ENCODE data around the gene PSMD9. TPM values are rescaled to one million over a fixed set of nuclear protein-coding genes. Genes with fewer than 3 reads are reported as not detected.
"Not testable (repeated sequence)": the region's sequence is repeated elsewhere in the genome, so short reads cannot be mapped to it uniquely, and the experiment has no call there.

PSMD9 gene
- total and polyA plus RNA-seq, 4 donors = 39.0 to 57.6 (median 51.2) TPM

DNA sequence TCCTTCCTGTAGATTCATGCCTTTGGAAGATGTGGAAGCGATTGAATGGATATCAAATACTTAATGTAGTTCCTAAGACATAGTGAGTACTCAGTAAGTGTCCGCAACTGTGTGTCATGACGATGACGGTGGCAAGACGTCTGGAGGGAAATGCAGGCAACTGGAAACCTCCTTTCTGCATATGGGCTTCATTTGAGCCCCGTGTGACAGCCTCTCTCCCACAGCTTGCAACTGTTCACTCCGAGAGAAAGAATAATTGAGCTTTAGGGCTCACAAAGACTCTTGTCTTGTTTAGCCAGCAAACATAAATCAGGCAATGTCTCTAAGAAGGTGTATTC, 36.7 kb downstream of the PSMD9 start:
- H3K9me3 ChIP-seq (ENCODE audit: control insufficient read depth in 4 of 4, low read length in 3 of 4) = no peaks in the 10 kb centered on the region
- H3K27me3 ChIP-seq (ENCODE audit: control insufficient read depth in 4 of 4, insufficient read depth in 4 of 4, low read length in 3 of 4) = no peaks in the 10 kb centered on the region
- H3K36me3 ChIP-seq (ENCODE audit: control insufficient read depth in 4 of 4, insufficient read depth in 3 of 4, low read depth in 1 of 4, low read length in 3 of 4) = no peaks in the 10 kb centered on the region
- H3K27ac ChIP-seq (ENCODE audit: low read depth in 1 of 2, low read length in 2 of 2) = peak overlapping the region; percentile 60 to 62
- H3K9ac ChIP-seq (ENCODE audit: low read depth in 1 of 2, low read length in 2 of 2) = no peak overlapping the region
- peaks cover 0 to 2% (median 0%) of the 10 kb centered on the region in 4 donors for H3K4me1 ChIP-seq (ENCODE audit: control insufficient read depth in 4 of 4, insufficient read depth in 4 of 4, low read length in 3 of 4)
- TF ChIP-seq RAD21 (IDR thresholded peaks at IDR 0.05) (no peak), JUND (IDR thresholded peaks at IDR 0.05) (no peak), GABPA (IDR thresholded peaks at IDR 0.05 in 1 of 2, conservative IDR thresholded peaks at IDR 0.05 in 1 of 2) (no peak), RXRA (IDR thresholded peaks at IDR 0.05) (no peak), EGR1 (IDR thresholded peaks at IDR 0.05; ENCODE audit: low read depth in 2 of 2) (no peak), HNF4A (conservative IDR thresholded peaks at IDR 0.05) (no peak), YY1 (IDR thresholded peaks at IDR 0.05) (no peak), FOXA2 (IDR thresholded peaks at IDR 0.05) (no peak), HNF4G (IDR thresholded peaks at IDR 0.05) (no peak), FOXA1 (IDR thresholded peaks at IDR 0.05) (no peak)
- TF ChIP-seq, protein P1, sequence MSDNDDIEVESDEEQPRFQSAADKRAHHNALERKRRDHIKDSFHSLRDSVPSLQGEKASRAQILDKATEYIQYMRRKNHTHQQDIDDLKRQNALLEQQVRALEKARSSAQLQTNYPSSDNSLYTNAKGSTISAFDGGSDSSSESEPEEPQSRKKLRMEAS (IDR thresholded peaks at IDR 0.05) = no peak
- TF ChIP-seq, protein P2, sequence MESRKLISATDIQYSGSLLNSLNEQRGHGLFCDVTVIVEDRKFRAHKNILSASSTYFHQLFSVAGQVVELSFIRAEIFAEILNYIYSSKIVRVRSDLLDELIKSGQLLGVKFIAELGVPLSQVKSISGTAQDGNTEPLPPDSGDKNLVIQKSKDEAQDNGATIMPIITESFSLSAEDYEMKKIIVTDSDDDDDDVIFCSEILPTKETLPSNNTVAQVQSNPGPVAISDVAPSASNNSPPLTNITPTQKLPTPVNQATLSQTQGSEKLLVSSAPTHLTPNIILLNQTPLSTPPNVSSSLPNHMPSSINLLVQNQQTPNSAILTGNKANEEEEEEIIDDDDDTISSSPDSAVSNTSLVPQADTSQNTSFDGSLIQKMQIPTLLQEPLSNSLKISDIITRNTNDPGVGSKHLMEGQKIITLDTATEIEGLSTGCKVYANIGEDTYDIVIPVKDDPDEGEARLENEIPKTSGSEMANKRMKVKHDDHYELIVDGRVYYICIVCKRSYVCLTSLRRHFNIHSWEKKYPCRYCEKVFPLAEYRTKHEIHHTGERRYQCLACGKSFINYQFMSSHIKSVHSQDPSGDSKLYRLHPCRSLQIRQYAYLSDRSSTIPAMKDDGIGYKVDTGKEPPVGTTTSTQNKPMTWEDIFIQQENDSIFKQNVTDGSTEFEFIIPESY (IDR thresholded peaks at IDR 0.05) = no peak
- TF ChIP-seq, protein P3, sequence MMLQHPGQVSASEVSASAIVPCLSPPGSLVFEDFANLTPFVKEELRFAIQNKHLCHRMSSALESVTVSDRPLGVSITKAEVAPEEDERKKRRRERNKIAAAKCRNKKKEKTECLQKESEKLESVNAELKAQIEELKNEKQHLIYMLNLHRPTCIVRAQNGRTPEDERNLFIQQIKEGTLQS (IDR thresholded peaks at IDR 0.05) = no peak
- DNase-seq (ENCODE audit: low spot score) = no peak
- H3K4me3 ChIP-seq (ENCODE audit: low read depth in 1 of 3, low read length in 3 of 3) = no peak overlapping the region
- 60% methylated on average over 7 of the region's 7 CpGs for WGBS

DNA sequence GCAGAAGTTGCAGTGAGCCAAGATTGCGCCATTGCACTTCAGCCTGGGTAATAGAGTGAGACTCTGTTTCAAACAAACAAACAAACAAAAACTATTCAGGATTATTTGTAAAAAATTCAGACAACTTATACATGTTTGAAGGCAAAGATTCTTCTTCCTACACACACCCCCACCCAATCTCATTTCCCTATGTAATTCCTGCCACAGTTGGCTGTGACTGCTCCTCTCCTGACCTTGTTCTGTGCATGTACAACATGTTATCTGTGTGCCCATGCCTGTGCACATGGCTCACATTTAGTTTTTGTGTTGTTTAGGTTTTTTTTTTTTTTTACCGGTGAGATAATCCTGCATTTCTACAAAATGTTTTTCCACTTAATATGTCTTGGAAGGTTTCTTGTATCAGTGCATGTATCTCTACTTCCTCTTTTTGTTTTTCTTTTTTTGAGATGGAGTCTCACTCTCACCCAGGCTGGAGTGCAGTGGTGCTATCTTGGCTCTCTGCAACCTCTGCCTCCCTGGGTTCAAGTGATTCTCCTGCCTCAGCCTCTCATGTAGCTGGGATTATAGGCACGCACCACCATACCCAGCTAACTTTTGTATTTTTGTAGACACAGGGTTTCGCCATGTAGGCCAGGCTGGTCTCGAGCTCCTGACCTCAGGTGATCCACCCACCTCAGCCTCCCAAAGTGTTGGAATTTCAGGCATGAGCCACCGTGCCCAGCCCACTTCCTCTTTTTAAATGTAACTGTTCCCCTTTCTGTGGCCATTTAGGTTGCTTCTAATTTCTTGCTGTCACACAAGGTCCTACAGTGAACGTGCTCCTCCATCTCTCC, 38.5 kb downstream of the PSMD9 start:
- DNase-seq (ENCODE audit: low spot score) = no peak
- TF ChIP-seq EGR1 (IDR thresholded peaks at IDR 0.05; ENCODE audit: low read depth in 2 of 2) (no peak), YY1 (IDR thresholded peaks at IDR 0.05) (no peak), NR2F2 (IDR thresholded peaks at IDR 0.05) (no peak), FOXA1 (IDR thresholded peaks at IDR 0.05) (no peak), RXRA (IDR thresholded peaks at IDR 0.05) (no peak)
- Histone ChIP-seq H3K4me1 (ENCODE audit: control insufficient read depth in 4 of 4, insufficient read depth in 4 of 4, low read length in 3 of 4) (peaks cover 0 to 2% (median 0%) of the 10 kb centered on the region in 4 donors), H3K4me3 (ENCODE audit: low read depth in 1 of 3, low read length in 3 of 3) (no peak overlapping the region), H3K36me3 (ENCODE audit: control insufficient read depth in 4 of 4, insufficient read depth in 3 of 4, low read depth in 1 of 4, low read length in 3 of 4) (no peaks in the 10 kb centered on the region), H3K9me3 (ENCODE audit: control insufficient read depth in 4 of 4, low read length in 3 of 4) (no peaks in the 10 kb centered on the region), H3K9ac (ENCODE audit: low read depth in 1 of 2, low read length in 2 of 2) (no peak overlapping the region), H3K27me3 (ENCODE audit: control insufficient read depth in 4 of 4, insufficient read depth in 4 of 4, low read length in 3 of 4) (no peaks in the 10 kb centered on the region), H3K27ac (ENCODE audit: low read depth in 1 of 2, low read length in 2 of 2) (no peak overlapping the region)
- 82% methylated on average over 7 of the region's 7 CpGs for WGBS

DNA sequence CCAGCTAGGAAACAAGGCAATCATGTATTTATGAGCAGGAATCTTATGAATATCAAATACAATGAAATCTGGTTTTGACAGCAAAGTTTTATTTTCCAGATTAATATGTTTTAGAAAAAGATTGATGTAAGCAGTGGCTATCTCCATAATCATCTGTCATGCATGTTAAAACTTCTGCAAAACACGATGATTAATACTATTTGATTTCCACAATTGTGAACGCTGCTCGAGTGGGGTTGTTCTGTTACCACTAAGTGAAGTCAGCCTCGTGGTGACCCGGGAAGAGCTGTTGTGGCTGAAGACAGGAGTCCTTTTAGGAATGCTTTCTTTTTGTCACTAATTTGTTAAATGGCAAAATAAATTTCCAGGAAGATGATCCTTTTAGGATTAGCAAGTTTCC, 39.2 kb downstream of the PSMD9 start:
- DNase-seq (ENCODE audit: low spot score) = no peak
- Histone ChIP-seq H3K27me3 (ENCODE audit: control insufficient read depth in 4 of 4, insufficient read depth in 4 of 4, low read length in 3 of 4) (no peaks in the 10 kb centered on the region), H3K9ac (ENCODE audit: low read depth in 1 of 2, low read length in 2 of 2) (no peak overlapping the region), H3K9me3 (ENCODE audit: control insufficient read depth in 4 of 4, low read length in 3 of 4) (no peaks in the 10 kb centered on the region), H3K36me3 (ENCODE audit: control insufficient read depth in 4 of 4, insufficient read depth in 3 of 4, low read depth in 1 of 4, low read length in 3 of 4) (no peaks in the 10 kb centered on the region), H3K4me1 (ENCODE audit: control insufficient read depth in 4 of 4, insufficient read depth in 4 of 4, low read length in 3 of 4) (peaks cover 0 to 2% (median 0%) of the 10 kb centered on the region in 4 donors), H3K27ac (ENCODE audit: low read depth in 1 of 2, low read length in 2 of 2) (no peak overlapping the region), H3K4me3 (ENCODE audit: low read depth in 1 of 3, low read length in 3 of 3) (no peak overlapping the region)
- 77% methylated on average over 5 of the region's 5 CpGs for WGBS
- no peak for TF ChIP-seq HNF4G (IDR thresholded peaks at IDR 0.05)
- no peak for TF ChIP-seq GABPA (IDR thresholded peaks at IDR 0.05 in 1 of 2, conservative IDR thresholded peaks at IDR 0.05 in 1 of 2)

DNA sequence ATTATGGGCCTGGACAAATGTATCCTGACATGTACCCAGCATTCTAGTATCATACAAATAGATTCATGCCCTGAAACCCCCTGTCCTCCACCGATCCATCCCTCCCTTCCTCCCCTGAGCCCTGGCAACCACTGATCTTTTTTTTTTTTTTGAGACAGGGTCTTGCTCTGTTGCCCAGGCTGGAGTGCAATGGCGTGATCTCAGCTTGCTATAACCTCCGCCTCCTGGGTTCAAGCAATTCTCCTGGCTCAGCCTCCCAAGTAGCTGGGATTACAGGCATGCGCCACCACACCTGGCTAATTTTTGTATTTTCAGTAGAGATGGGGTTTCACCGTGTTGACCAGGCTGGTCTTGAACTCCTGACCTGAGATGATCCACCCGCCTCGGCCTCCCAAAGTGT, 41.0 kb downstream of the PSMD9 start:
- H3K27ac ChIP-seq (ENCODE audit: low read depth in 1 of 2, low read length in 2 of 2); H3K36me3 ChIP-seq (ENCODE audit: control insufficient read depth in 4 of 4, insufficient read depth in 3 of 4, low read depth in 1 of 4, low read length in 3 of 4); H3K4me1 ChIP-seq (ENCODE audit: control insufficient read depth in 4 of 4, insufficient read depth in 4 of 4, low read length in 3 of 4); H3K9me3 ChIP-seq (ENCODE audit: control insufficient read depth in 4 of 4, low read length in 3 of 4); DNase-seq (ENCODE audit: low spot score); H3K4me3 ChIP-seq (ENCODE audit: low read depth in 1 of 3, low read length in 3 of 3); H3K9ac ChIP-seq (ENCODE audit: low read depth in 1 of 2, low read length in 2 of 2); H3K27me3 ChIP-seq (ENCODE audit: control insufficient read depth in 4 of 4, insufficient read depth in 4 of 4, low read length in 3 of 4): not testable (repeated sequence)
- 97% methylated on average over 7 of the region's 7 CpGs for WGBS
